ENCODE results near the gene MUC4. TPM values are rescaled to one million over a fixed set of nuclear protein-coding genes. Genes with fewer than 3 reads are reported as not detected.
A peak's percentile ranks its signal among the peaks of the same experiment; 100 is the strongest.
"Not testable (repeated sequence)": the region's sequence is repeated elsewhere in the genome, so short reads cannot be mapped to it uniquely, and the experiment has no call there.

The MUC4 gene
- total and polyA plus RNA-seq, 5 donors, result 0.02 to 0.12 TPM; not detected in 3

GRCh38 chr3:195774917-195775316 is 36.8 kb downstream of the MUC4 start:
- DNase-seq, result peak; percentile 59 to 78 (median 76)
- intact Hi-C loops (cut with DNase I), result no loop called here
- Histone ChIP-seq H3K27ac (ENCODE audit: low read length) (no peak overlapping the region), H3K9me3 (ENCODE audit: control insufficient read depth, low read length) (no peaks in the 10 kb centered on the region), H3K4me1 (ENCODE audit: control insufficient read depth, insufficient read depth, low read length) (no peaks in the 10 kb centered on the region), H3K27me3 (ENCODE audit: control insufficient read depth, insufficient read depth) (no peaks in the 10 kb centered on the region), H3K4me3 (ENCODE audit: low read length) (no peak overlapping the region)
- WGBS, result 36% methylated on average over 13 of the region's 13 CpGs
- peak; percentile 50 to 56 for ATAC-seq

GRCh38 chr3:195773956-195774537 is 37.7 kb downstream of the MUC4 start:
- H3K27me3 ChIP-seq (ENCODE audit: control insufficient read depth, insufficient read depth), result no peaks in the 10 kb centered on the region
- no peaks in the 10 kb centered on the region for H3K9me3 ChIP-seq (ENCODE audit: control insufficient read depth, low read length)
- no peak overlapping the region for H3K27ac ChIP-seq (ENCODE audit: low read length)
- intact Hi-C loops (cut with DNase I), result no loop called here
- 80% methylated on average over 23 of the region's 23 CpGs for WGBS
- H3K4me1 ChIP-seq (ENCODE audit: control insufficient read depth, insufficient read depth, low read length), result no peaks in the 10 kb centered on the region
- H3K4me3 ChIP-seq (ENCODE audit: low read length), result no peak overlapping the region
- no peak for DNase-seq
- peak; percentile 13 to 29 for ATAC-seq

GRCh38 chr3:195771646-195772300 is 40.0 kb downstream of the MUC4 start:
- H3K9me3 ChIP-seq (ENCODE audit: control insufficient read depth, low read length), result no peaks in the 10 kb centered on the region
- H3K4me3 ChIP-seq (ENCODE audit: low read length), result no peak overlapping the region
- ATAC-seq (no peak), DNase-seq (no peak)
- no peaks in the 10 kb centered on the region for H3K4me1 ChIP-seq (ENCODE audit: control insufficient read depth, insufficient read depth, low read length)
- 86% methylated on average over 14 of the region's 14 CpGs for WGBS
- H3K27me3 ChIP-seq (ENCODE audit: control insufficient read depth, insufficient read depth), result no peaks in the 10 kb centered on the region
- intact Hi-C loops (cut with DNase I), result no loop called here
- no peak overlapping the region for H3K27ac ChIP-seq (ENCODE audit: low read length)

GRCh38 chr3:195770841-195771645 is 40.7 kb downstream of the MUC4 start:
- ATAC-seq; intact Hi-C loops (cut with DNase I); H3K9me3 ChIP-seq (ENCODE audit: control insufficient read depth, low read length); H3K27me3 ChIP-seq (ENCODE audit: control insufficient read depth, insufficient read depth); DNase-seq; H3K27ac ChIP-seq (ENCODE audit: low read length); H3K4me1 ChIP-seq (ENCODE audit: control insufficient read depth, insufficient read depth, low read length); H3K4me3 ChIP-seq (ENCODE audit: low read length): not testable (repeated sequence)
- 92% methylated on average over 24 of the region's 28 CpGs for WGBS

GRCh38 chr3:195770081-195770840 is 41.5 kb downstream of the MUC4 start:
- WGBS, result 72% methylated on average over 16 of the region's 16 CpGs
- Histone ChIP-seq H3K27me3 (ENCODE audit: control insufficient read depth, insufficient read depth) (no peaks in the 10 kb centered on the region), H3K27ac (ENCODE audit: low read length) (no peak overlapping the region), H3K4me1 (ENCODE audit: control insufficient read depth, insufficient read depth, low read length) (no peaks in the 10 kb centered on the region), H3K4me3 (ENCODE audit: low read length) (no peak overlapping the region), H3K9me3 (ENCODE audit: control insufficient read depth, low read length) (no peaks in the 10 kb centered on the region)
- ATAC-seq (peak in 1 of 2 donors; percentile 14), DNase-seq (no peak)
- intact Hi-C loops (cut with DNase I), result no loop called here

- H3K27ac ChIP-seq (ENCODE audit: low read length), result no peak overlapping the region
- WGBS, result 93% methylated on average over 10 of the region's 10 CpGs
- ATAC-seq, result no peak
- H3K4me3 ChIP-seq (ENCODE audit: low read length), result no peak overlapping the region
- H3K4me1 ChIP-seq (ENCODE audit: control insufficient read depth, insufficient read depth, low read length), result no peaks in the 10 kb centered on the region
- DNase-seq, result no peak
- intact Hi-C loops (cut with DNase I), result no loop called here
- no peaks in the 10 kb centered on the region for H3K27me3 ChIP-seq (ENCODE audit: control insufficient read depth, insufficient read depth)
- H3K9me3 ChIP-seq (ENCODE audit: control insufficient read depth, low read length), result no peaks in the 10 kb centered on the region
Measured at GRCh38 chr3:195769551-195769950, 42.2 kb downstream of the MUC4 start.

- H3K4me1 ChIP-seq (ENCODE audit: control insufficient read depth, insufficient read depth, low read length), result no peaks in the 10 kb centered on the region
Measured at GRCh38 chr3:195768831-195769303, 42.9 kb downstream of the MUC4 start.

GRCh38 chr3:195768414-195768813 is 43.3 kb downstream of the MUC4 start:
- Histone ChIP-seq H3K4me3 (ENCODE audit: low read length) (no peak overlapping the region), H3K4me1 (ENCODE audit: control insufficient read depth, insufficient read depth, low read length) (no peaks in the 10 kb centered on the region), H3K9me3 (ENCODE audit: control insufficient read depth, low read length) (no peaks in the 10 kb centered on the region), H3K27me3 (ENCODE audit: control insufficient read depth, insufficient read depth) (no peaks in the 10 kb centered on the region), H3K27ac (ENCODE audit: low read length) (no peak overlapping the region)
- DNase-seq, result no peak
- intact Hi-C loops (cut with DNase I), result no loop called here
- no peak for ATAC-seq
- 75% methylated on average over 6 of the region's 6 CpGs for WGBS

More at GRCh38 chr3:195768831-195769303, 42.9 kb downstream of the MUC4 start:
- peak in 1 of 2 donors; percentile 34 for ATAC-seq
- Histone ChIP-seq H3K27ac (ENCODE audit: low read length) (no peak overlapping the region), H3K9me3 (ENCODE audit: control insufficient read depth, low read length) (no peaks in the 10 kb centered on the region), H3K27me3 (ENCODE audit: control insufficient read depth, insufficient read depth) (no peaks in the 10 kb centered on the region), H3K4me3 (ENCODE audit: low read length) (no peak overlapping the region)
- 70% methylated on average over 17 of the region's 17 CpGs for WGBS
- no peak for DNase-seq
- intact Hi-C loops (cut with DNase I), result no loop called here

GRCh38 chr3:195767792-195768191 is 43.9 kb downstream of the MUC4 start:
- intact Hi-C loops (cut with DNase I), result no loop called here
- Histone ChIP-seq H3K4me3 (ENCODE audit: low read length) (no peak overlapping the region), H3K27me3 (ENCODE audit: control insufficient read depth, insufficient read depth) (no peaks in the 10 kb centered on the region), H3K4me1 (ENCODE audit: control insufficient read depth, insufficient read depth, low read length) (no peaks in the 10 kb centered on the region), H3K27ac (ENCODE audit: low read length) (no peak overlapping the region), H3K9me3 (ENCODE audit: control insufficient read depth, low read length) (no peaks in the 10 kb centered on the region)
- ATAC-seq, result no peak
- WGBS, result 75% methylated on average over 10 of the region's 10 CpGs
- DNase-seq, result no peak

GRCh38 chr3:195766671-195767070 is 45.1 kb downstream of the MUC4 start:
- Histone ChIP-seq H3K27me3 (ENCODE audit: control insufficient read depth, insufficient read depth) (no peaks in the 10 kb centered on the region), H3K4me1 (ENCODE audit: control insufficient read depth, insufficient read depth, low read length) (no peaks in the 10 kb centered on the region), H3K27ac (ENCODE audit: low read length) (no peak overlapping the region), H3K4me3 (ENCODE audit: low read length) (no peak overlapping the region), H3K9me3 (ENCODE audit: control insufficient read depth, low read length) (no peaks in the 10 kb centered on the region)
- DNase-seq (no peak), ATAC-seq (no peak)
- WGBS, result 95% methylated on average over 14 of the region's 14 CpGs
- intact Hi-C loops (cut with DNase I), result no loop called here
